H1 (cell line): Measurements from ENCODE around the gene IRF9. TPM values are rescaled to one million over a fixed set of nuclear protein-coding genes. Genes with fewer than 3 reads are reported as not detected.

Experiments used
- CTCF ChIA-PET: fragments of 300-600 bp; sonication (Branson Sonifier 250); formaldehyde crosslinking; loops from one replicate; lab custom pipeline; 2021; ENCODE audit not compliant: partially characterized antibody; lab: Charles Lee
- POLR2A ChIA-PET: fragments of 300-600 bp; sonication (Branson Sonifier 250); formaldehyde crosslinking; loops from one replicate; lab custom pipeline; 2021; ENCODE audit warnings: inconsistent platforms; ENCODE audit not compliant: partially characterized antibody; lab: Charles Lee
- DNase-seq, 2 experiments: peaks; one replicate each; pipeline versions ENCODE4 v3.0.0 to v3.0.0-alpha.2; 2010 to 2022; ENCODE audit warnings: low spot score in 2 of 2, low read depth in 1 of 2, mixed read lengths in 1 of 2
- FAIRE-seq: peaks from 2 replicates; lab custom pipeline; 2011; peaks lifted over from hg19 to GRCh38; lab: Jason Lieb, UNC
- H2AFZ ChIP-seq: 2 replicates; pipeline ENCODE4 v1.8.1; 2012; ENCODE audit warnings: low read length, inconsistent platforms
- H2AK5ac ChIP-seq: 2 replicates; pipeline ENCODE4 v1.6.1; 2013; ENCODE audit warnings: low read depth, low read length
- H2BK120ac ChIP-seq: replicated peaks from 2 replicates; pipeline ENCODE3; 2013; ENCODE audit warnings: low read depth, low read length, inconsistent platforms
- H2BK12ac ChIP-seq: 2 replicates; pipeline ENCODE4 v1.6.1; 2013; ENCODE audit warnings: low read depth, low read length
- H2BK15ac ChIP-seq: 2 replicates; pipeline ENCODE4 v1.6.1; 2013; ENCODE audit warnings: low read length
- H2BK20ac ChIP-seq: 2 replicates; pipeline ENCODE4 v1.6.1; 2013; ENCODE audit warnings: low read length
- H2BK5ac ChIP-seq: 2 replicates; pipeline ENCODE4 v1.6.1; 2013; ENCODE audit warnings: low read depth, low read length
- H3K14ac ChIP-seq: 2 replicates; pipeline ENCODE4 v1.6.1; 2013; ENCODE audit warnings: inconsistent platforms; ENCODE audit not compliant: insufficient read length
- H3K18ac ChIP-seq: 2 replicates; pipeline ENCODE4 v1.6.1; 2013; ENCODE audit warnings: low read length; ENCODE audit errors: extremely low read depth
- H3K23ac ChIP-seq: 2 replicates; pipeline ENCODE4 v1.6.1; 2013; ENCODE audit warnings: inconsistent platforms; ENCODE audit not compliant: insufficient read length
- H3K23me2 ChIP-seq: 2 replicates; pipeline ENCODE4 v1.6.1; 2013; ENCODE audit warnings: low read depth, low read length
- H3K27ac ChIP-seq: 2 replicates; pipeline ENCODE4 v1.6.1; 2011; ENCODE audit warnings: low read depth, low read length, inconsistent platforms
- H3K27me3 ChIP-seq, 4 experiments: replicated peaks in 1 of 4; 1 replicate in 1 of 4; 2 replicates in 3 of 4; pipeline versions ENCODE4 v1.6.1 to v1.8.1; 2011 to 2013; ENCODE audit warnings: low read length in 3 of 4, mild to moderate bottlenecking in 3 of 4, inconsistent platforms in 2 of 4, mixed read lengths in 2 of 4, moderate library complexity in 1 of 4; ENCODE audit not compliant: control insufficient read depth in 3 of 4, insufficient read depth in 3 of 4; ENCODE audit errors: extremely low read depth in 1 of 4
- H3K36me3 ChIP-seq, 4 experiments: 2 replicates each; pipeline versions ENCODE4 v1.6.1 to v1.8.1; 2011 to 2013; ENCODE audit warnings: mild to moderate bottlenecking in 4 of 4, low read length in 3 of 4, moderate library complexity in 2 of 4, control low read depth in 1 of 4, inconsistent platforms in 1 of 4; ENCODE audit not compliant: insufficient read depth in 4 of 4, control insufficient read depth in 2 of 4
- H3K4ac ChIP-seq: replicated peaks from 2 replicates; pipeline ENCODE3; 2013; ENCODE audit warnings: low read length, low read depth, mixed read lengths, inconsistent platforms; ENCODE audit not compliant: insufficient read length
- H3K4me1 ChIP-seq, 4 experiments: replicated peaks in 1 of 4; 1 replicate in 1 of 4; 2 replicates in 3 of 4; pipeline versions ENCODE4 v1.6.1 to v1.8.1; 2011 to 2013; ENCODE audit warnings: low read length in 3 of 4, inconsistent platforms in 2 of 4, mixed read lengths in 1 of 4; ENCODE audit not compliant: insufficient read depth in 4 of 4, control insufficient read depth in 3 of 4
- H3K4me2 ChIP-seq, 2 experiments: 2 replicates each; pipeline versions ENCODE4 v1.6.1 to v1.8.1; 2011 to 2013; ENCODE audit warnings: low read depth in 2 of 2, low read length in 2 of 2, control low read depth in 1 of 2, inconsistent platforms in 1 of 2, mild to moderate bottlenecking in 1 of 2; ENCODE audit not compliant: insufficient read depth in 1 of 2
- H3K4me3 ChIP-seq, 4 experiments: fragments of 200-600, 300-600 bp in 1 of 4; sonication (generic), shearing (Covaris generic), sonication (Bioruptor Twin) in 1 of 4; 2 replicates each; pipeline versions ENCODE4 v1.5.1 to v1.8.1; 2011 to 2016; ENCODE audit warnings: low read length in 4 of 4, low read depth in 3 of 4, control low read depth in 2 of 4, inconsistent platforms in 2 of 4, mild to moderate bottlenecking in 2 of 4, mixed read lengths in 1 of 4, moderate library complexity in 1 of 4; ENCODE audit not compliant: insufficient read depth in 2 of 4; ENCODE audit errors: extremely low read depth in 1 of 4
- H3K56ac ChIP-seq: replicated peaks from 2 replicates; pipeline ENCODE3; 2013; ENCODE audit warnings: low read depth, mild to moderate bottlenecking, mixed read lengths, low read length, inconsistent platforms; ENCODE audit not compliant: insufficient read length
- H3K79me1 ChIP-seq: 2 replicates; pipeline ENCODE4 v1.6.1; 2013; ENCODE audit warnings: low read depth, low read length, control low read depth
- H3K79me2 ChIP-seq, 2 experiments: 2 replicates each; pipeline versions ENCODE4 v1.6.1 to v1.8.1; 2012 to 2013; ENCODE audit warnings: low read length in 2 of 2, mild to moderate bottlenecking in 2 of 2, inconsistent platforms in 1 of 2; ENCODE audit not compliant: insufficient read depth in 2 of 2, control insufficient read depth in 1 of 2
- H3K9ac ChIP-seq, 4 experiments: replicated peaks in 1 of 4; 1 replicate in 1 of 4; 2 replicates in 3 of 4; pipeline versions ENCODE4 v1.6.1 to v1.8.1; 2011 to 2013; ENCODE audit warnings: low read depth in 3 of 4, low read length in 3 of 4, control low read depth in 2 of 4, mild to moderate bottlenecking in 2 of 4, moderate library complexity in 2 of 4, inconsistent platforms in 1 of 4; ENCODE audit errors: extremely low read depth in 1 of 4
- H3K9me3 ChIP-seq, 2 experiments: 2 replicates each; pipeline versions ENCODE4 v1.6.1 to v1.8.1; 2012 to 2013; ENCODE audit warnings: mild to moderate bottlenecking in 2 of 2, moderate library complexity in 2 of 2, control low read depth in 1 of 2, inconsistent platforms in 1 of 2, low read depth in 1 of 2, low read length in 1 of 2, mixed read lengths in 1 of 2; ENCODE audit not compliant: insufficient read depth in 2 of 2
- H4K20me1 ChIP-seq, 2 experiments: replicated peaks in 1 of 2; 2 replicates each; pipeline versions ENCODE3 to v1.8.1; 2011 to 2013; ENCODE audit warnings: inconsistent platforms in 2 of 2, low read length in 2 of 2, mild to moderate bottlenecking in 1 of 2; ENCODE audit not compliant: insufficient read depth in 2 of 2, control insufficient read depth in 1 of 2
- H4K5ac ChIP-seq: 2 replicates; pipeline ENCODE4 v1.6.1; 2013; ENCODE audit warnings: low read length, low read depth, mixed read lengths, inconsistent platforms; ENCODE audit not compliant: insufficient read length
- H4K8ac ChIP-seq: 2 replicates; pipeline ENCODE4 v1.8.0; 2013; ENCODE audit warnings: mild to moderate bottlenecking, moderate library complexity, low read length, inconsistent platforms; ENCODE audit not compliant: insufficient read depth; ENCODE audit errors: extremely low read depth
- H4K91ac ChIP-seq: replicated peaks from 2 replicates; pipeline ENCODE3; 2013; ENCODE audit warnings: low read length, mixed read lengths, inconsistent platforms; ENCODE audit not compliant: insufficient read length
- GABPA ChIP-seq: IDR thresholded peaks from 2 replicates; pipeline ENCODE4 v1.6.1; 2011; ENCODE audit warnings: mild to moderate bottlenecking, low read length, moderate library complexity, borderline replicate concordance; ENCODE audit not compliant: insufficient read depth
- ZNF274 ChIP-seq: IDR thresholded peaks from 2 replicates; pipeline ENCODE4 v1.7.0; 2012; ENCODE audit warnings: low read length, borderline replicate concordance; ENCODE audit errors: extremely low read depth
- WGBS, 2 experiments: shearing (Covaris generic) in 1 of 2; methylation state at CpG; one replicate each; pipeline versions ENCODE4 v1.1.6 to v1.1.7; 2013 to 2015; ENCODE audit warnings: low lambda C conversion rate in 2 of 2, mixed read lengths in 2 of 2, inconsistent platforms in 1 of 2, low coverage in 1 of 2, missing lambda C conversion rate in 1 of 2; ENCODE audit not compliant: insufficient replicate concordance in 2 of 2, insufficient coverage in 1 of 2, insufficient read length in 1 of 2; ENCODE audit errors: extremely low coverage in 1 of 2, missing lambda C conversion rate in 1 of 2; 5-methylcytosine and 5-hydroxymethylcytosine counted together
- polyA plus RNA-seq, 7 experiments: library from polyadenylated mRNA; depleted of rRNA in 3 of 7; stranded (reverse) in 5 of 7; unstranded in 2 of 7; fragments of >200 nt in 5 of 7; fragments of 200-250 nt in 2 of 7; gene quantifications; 1 replicate in 5 of 7; 2 replicates in 1 of 7; 4 replicates in 1 of 7; pipeline versions ENCODE4 v1.2.1 to v1.2.3, GENCODE V29; 2011 to 2013; ENCODE audit warnings: missing spikeins in 2 of 7, mixed read lengths in 2 of 7
- total RNA-seq: library from RNA; stranded (reverse); fragmentation: NEBNext Ultra II Directional; extraction: Animal tissue kit (Norgen Biotek cat#: 25700); gene quantifications from 2 replicates; pipeline ENCODE4 v1.2.1, GENCODE V29; 2021

Gene IRF9
- total and polyA plus RNA-seq, 2 of the 8 experiments (the other 6 are each of a cell fraction or from before 2014, with no cell fraction given): 11.4 to 13.2 TPM

- H4K5ac ChIP-seq: no peak overlapping the region
- H2BK20ac ChIP-seq: no peak overlapping the region
- no peak overlapping the region for H2BK15ac ChIP-seq
- no peaks in the 10 kb centered on the region for H3K9me3 ChIP-seq
- CTCF ChIA-PET: interaction anchor here (0.8 to 0.9 kb wide), 2 partner anchors 46 to 139 kb away, joined by 3 read pairs; partner anchors contain the start of gene RABGGTA
- FAIRE-seq (no peak), DNase-seq (no peak)
- H2BK120ac ChIP-seq: no peak overlapping the region
- H3K79me1 ChIP-seq: no peaks in the 10 kb centered on the region
- WGBS, 2 experiments: 91% methylated on average over 12 of the region's 15 CpGs; no CpG with 5 or more reads in 1 of the 2 experiments
- no peaks in the 10 kb centered on the region for H3K27me3 ChIP-seq
- TF ChIP-seq GABPA (no peak), ZNF274 (no peak)
- H3K4me3 ChIP-seq: no peak overlapping the region
- no peak overlapping the region for H3K14ac ChIP-seq
- POLR2A ChIA-PET: interaction anchor here (0.9 to 11.1 kb wide), 6 partner anchors 9 to 46 kb away, joined by 4 to 100 read pairs (median 8); partner anchors contain the start of genes DCAF11, EMC9 and NRL
- H3K27ac ChIP-seq: no peak overlapping the region
- H4K8ac ChIP-seq: peak overlapping the region; percentile 57; the same call in 1 of the 2 replicates
- H3K79me2 ChIP-seq: no peaks in the 10 kb centered on the region
- no peak overlapping the region for H3K18ac ChIP-seq
- H3K36me3 ChIP-seq: no peaks in the 10 kb centered on the region
- H4K20me1 ChIP-seq: no peaks in the 10 kb centered on the region
- no peak overlapping the region for H2BK12ac ChIP-seq
- H3K23ac ChIP-seq: no peak overlapping the region
- H4K91ac ChIP-seq: no peak overlapping the region
- H3K4ac ChIP-seq: no peak overlapping the region
- peaks cover 0 to 4% (median under 1%) of the 10 kb centered on the region in 4 experiments; a peak in 3 of 7 replicates for H3K4me1 ChIP-seq
- no peak overlapping the region for H3K4me2 ChIP-seq
- no peak overlapping the region for H2AFZ ChIP-seq
- no peak overlapping the region for H2BK5ac ChIP-seq
- no peak overlapping the region for H2AK5ac ChIP-seq
- H3K9ac ChIP-seq: no peak overlapping the region; a peak in 1 of 7 replicates
- H3K23me2 ChIP-seq: peaks cover 5% of the 10 kb centered on the region; the same call in 1 of the 2 replicates
- H3K56ac ChIP-seq: no peak overlapping the region
These were observed 29.5 kb upstream of the IRF9 start for GRCh38 chr14:24131549-24131966.
